Activated CD4-positive, alpha-beta T cell treated with anti-CD3 and anti-CD28 coated beads, Interleukin-2, amount 10 ng/mL, durations not matched to agents 24 days and 14 days (primary cell): ENCODE data around the gene HECW1. TPM values are rescaled to one million over a fixed set of nuclear protein-coding genes. Genes with fewer than 3 reads are reported as not detected.

Experiments
- DNase-seq: peaks from one replicate; pipeline ENCODE4 v3.0.0; 2022
- H3K27ac Mint-ChIP-seq: one replicate; pipeline ENCODE4 v1.8.0; 2022; ENCODE audit warnings: mild to moderate bottlenecking, mixed read lengths
- H3K27me3 Mint-ChIP-seq: one replicate; pipeline ENCODE4 v1.8.0; 2022; ENCODE audit warnings: mixed read lengths
- H3K36me3 Mint-ChIP-seq: one replicate; pipeline ENCODE4 v1.8.0; 2022; ENCODE audit warnings: low read depth, mild to moderate bottlenecking, mixed read lengths
- H3K4me1 Mint-ChIP-seq: one replicate; pipeline ENCODE4 v1.8.0; 2021; ENCODE audit warnings: mixed read lengths
- H3K4me3 Mint-ChIP-seq: one replicate; pipeline ENCODE4 v1.8.0; 2022; ENCODE audit warnings: mild to moderate bottlenecking, moderate library complexity, mixed read lengths
- H3K9me3 Mint-ChIP-seq: one replicate; pipeline ENCODE4 v1.8.0; 2021; ENCODE audit warnings: mixed read lengths
- intact Hi-C: fragments of 100-400 bp; cut with micrococcal nuclease; formaldehyde crosslinking; loops from one replicate; pipeline ENCODE4 v1.15.1; 2023
- total RNA-seq: library from RNA; stranded (reverse); gene quantifications from 2 replicates; pipeline ENCODE4 v1.2.3, GENCODE V29; 2022

Gene HECW1
- total RNA-seq, 1 donor from 2014 or later = not detected

GRCh38 chr7:43311052-43311451 lies 198.6 kb downstream of the HECW1 start:
- Mint-ChIP-seq H3K4me3 (no peak overlapping the region), H3K27me3 (no peaks in the 10 kb centered on the region), H3K4me1 (peaks cover 11% of the 10 kb centered on the region), H3K27ac (no peak overlapping the region), H3K9me3 (no peaks in the 10 kb centered on the region), H3K36me3 (no peaks in the 10 kb centered on the region)
- intact Hi-C loops = loop anchor here (10.0 kb wide), 1 partner anchor 524 kb away; no protein-coding TSS in a partner anchor
- no peak for DNase-seq

DNA sequence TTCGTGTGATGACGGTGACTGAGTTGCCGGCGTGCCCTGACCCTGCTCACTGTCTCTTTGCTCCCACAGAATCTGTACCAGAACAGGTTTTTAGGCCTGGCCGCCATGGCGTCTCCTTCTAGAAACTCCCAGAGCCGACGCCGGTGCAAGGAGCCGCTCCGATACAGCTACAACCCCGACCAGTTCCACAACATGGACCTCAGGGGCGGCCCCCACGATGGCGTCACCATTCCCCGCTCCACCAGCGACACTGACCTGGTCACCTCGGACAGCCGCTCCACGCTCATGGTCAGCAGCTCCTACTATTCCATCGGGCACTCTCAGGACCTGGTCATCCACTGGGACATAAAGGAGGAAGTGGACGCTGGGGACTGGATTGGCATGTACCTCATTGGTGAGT lies 199.2 kb downstream of the HECW1 start:
- H3K4me3 Mint-ChIP-seq = no peak overlapping the region
- peaks cover under 1% of the 10 kb centered on the region for H3K27me3 Mint-ChIP-seq
- DNase-seq = no peak
- no peaks in the 10 kb centered on the region for H3K9me3 Mint-ChIP-seq
- peaks cover 11% of the 10 kb centered on the region for H3K4me1 Mint-ChIP-seq
- no peak overlapping the region for H3K27ac Mint-ChIP-seq
- no peaks in the 10 kb centered on the region for H3K36me3 Mint-ChIP-seq
- intact Hi-C loops = loop anchor here (10.0 kb wide), 1 partner anchor 523 kb away; no protein-coding TSS in a partner anchor

- H3K4me1 Mint-ChIP-seq = peaks cover 11% of the 10 kb centered on the region
- H3K9me3 Mint-ChIP-seq = no peaks in the 10 kb centered on the region
- H3K27ac Mint-ChIP-seq = no peak overlapping the region
- H3K4me3 Mint-ChIP-seq = no peak overlapping the region
- intact Hi-C loops = loop anchor here (1.0 to 10.0 kb wide), 2 partner anchors 9 to 521 kb away; no protein-coding TSS in a partner anchor
- peaks cover 3% of the 10 kb centered on the region for H3K27me3 Mint-ChIP-seq
- H3K36me3 Mint-ChIP-seq = no peaks in the 10 kb centered on the region
- DNase-seq = no peak
Measured at GRCh38 chr7:43313628-43314378, 201.4 kb downstream of the HECW1 start.

GRCh38 chr7:43314379-43315158 lies 202.1 kb downstream of the HECW1 start:
- no peaks in the 10 kb centered on the region for H3K9me3 Mint-ChIP-seq
- no peaks in the 10 kb centered on the region for H3K36me3 Mint-ChIP-seq
- no peak for DNase-seq
- intact Hi-C loops = loop anchor here (1.0 to 10.0 kb wide), 2 partner anchors 9 to 520 kb away; no protein-coding TSS in a partner anchor
- no peak overlapping the region for H3K27ac Mint-ChIP-seq
- peaks cover 11% of the 10 kb centered on the region for H3K4me1 Mint-ChIP-seq
- peaks cover 3% of the 10 kb centered on the region for H3K27me3 Mint-ChIP-seq
- H3K4me3 Mint-ChIP-seq = no peak overlapping the region

GRCh38 chr7:43317075-43317474 lies 204.6 kb downstream of the HECW1 start:
- Mint-ChIP-seq H3K27me3 (peaks cover 5% of the 10 kb centered on the region), H3K4me1 (peaks cover 11% of the 10 kb centered on the region), H3K4me3 (no peak overlapping the region), H3K36me3 (no peaks in the 10 kb centered on the region), H3K9me3 (no peaks in the 10 kb centered on the region), H3K27ac (no peak overlapping the region)
- DNase-seq = no peak
- intact Hi-C loops = loop anchor here (10.0 kb wide), 1 partner anchor 518 kb away; no protein-coding TSS in a partner anchor

DNA sequence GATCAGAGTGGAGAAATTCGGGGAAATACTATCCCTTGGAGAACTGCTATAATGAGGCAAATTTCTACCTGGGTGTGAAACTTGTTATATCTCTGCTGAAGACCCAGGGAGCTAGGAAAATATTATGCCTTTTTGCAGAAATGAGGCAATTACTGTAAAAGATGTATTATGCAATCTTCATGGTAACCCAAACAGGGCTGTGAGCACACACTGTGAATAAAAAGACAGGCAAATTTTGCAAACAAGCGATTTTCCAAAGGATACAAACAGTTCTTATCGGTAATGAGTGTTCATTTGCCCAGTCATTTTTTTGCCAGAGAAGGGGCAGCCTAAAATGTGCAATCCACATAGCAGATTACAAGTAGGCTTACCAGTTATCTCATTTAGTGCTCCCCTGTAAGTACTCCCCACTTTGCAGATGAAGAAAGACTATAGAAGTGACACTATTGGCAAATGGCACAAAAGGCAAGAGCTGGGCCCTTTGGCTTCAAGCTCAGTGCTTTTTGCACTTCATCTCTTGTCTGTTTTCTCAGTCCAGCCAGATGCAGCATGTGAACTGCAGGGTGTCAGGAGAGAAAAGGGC lies 205.8 kb downstream of the HECW1 start:
- no peak overlapping the region for H3K27ac Mint-ChIP-seq
- H3K36me3 Mint-ChIP-seq = no peaks in the 10 kb centered on the region
- intact Hi-C loops = loop anchor here (10.0 kb wide), 1 partner anchor 517 kb away; no protein-coding TSS in a partner anchor
- no peaks in the 10 kb centered on the region for H3K9me3 Mint-ChIP-seq
- peaks cover 11% of the 10 kb centered on the region for H3K4me1 Mint-ChIP-seq
- peaks cover 5% of the 10 kb centered on the region for H3K27me3 Mint-ChIP-seq
- no peak for DNase-seq
- H3K4me3 Mint-ChIP-seq = no peak overlapping the region

DNA sequence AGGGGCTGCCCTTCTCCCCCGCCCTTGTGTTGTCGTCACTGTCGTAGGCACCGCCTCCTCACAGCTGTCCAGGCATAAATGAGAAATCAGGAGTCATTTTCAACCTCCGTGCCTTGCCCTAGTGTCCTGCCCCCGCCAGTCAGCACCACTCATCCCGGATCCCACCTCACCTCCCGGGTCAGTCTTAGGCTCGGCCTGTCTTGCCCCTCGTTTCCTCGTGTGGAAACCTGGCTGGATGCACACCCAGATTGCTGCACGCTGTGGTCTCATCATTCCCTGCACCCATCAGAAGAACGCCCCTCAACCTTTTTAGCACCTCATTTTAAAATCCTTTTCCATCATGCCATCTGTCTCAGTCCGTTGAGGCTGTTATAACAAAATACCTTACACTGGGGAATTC lies 213.1 kb downstream of the HECW1 start:
- no peak for DNase-seq
- Mint-ChIP-seq H3K36me3 (no peaks in the 10 kb centered on the region), H3K27ac (no peak overlapping the region), H3K27me3 (peaks cover 2% of the 10 kb centered on the region), H3K9me3 (no peaks in the 10 kb centered on the region), H3K4me3 (no peak overlapping the region), H3K4me1 (no peaks in the 10 kb centered on the region)
- intact Hi-C loops = no loop called here

- Mint-ChIP-seq H3K4me3 (no peak overlapping the region), H3K36me3 (no peaks in the 10 kb centered on the region), H3K9me3 (no peaks in the 10 kb centered on the region), H3K27ac (no peak overlapping the region), H3K27me3 (peaks cover 2% of the 10 kb centered on the region), H3K4me1 (no peaks in the 10 kb centered on the region)
- no peak for DNase-seq
- intact Hi-C loops = no loop called here
Measured at GRCh38 chr7:43328336-43328735, 215.9 kb downstream of the HECW1 start.

DNA sequence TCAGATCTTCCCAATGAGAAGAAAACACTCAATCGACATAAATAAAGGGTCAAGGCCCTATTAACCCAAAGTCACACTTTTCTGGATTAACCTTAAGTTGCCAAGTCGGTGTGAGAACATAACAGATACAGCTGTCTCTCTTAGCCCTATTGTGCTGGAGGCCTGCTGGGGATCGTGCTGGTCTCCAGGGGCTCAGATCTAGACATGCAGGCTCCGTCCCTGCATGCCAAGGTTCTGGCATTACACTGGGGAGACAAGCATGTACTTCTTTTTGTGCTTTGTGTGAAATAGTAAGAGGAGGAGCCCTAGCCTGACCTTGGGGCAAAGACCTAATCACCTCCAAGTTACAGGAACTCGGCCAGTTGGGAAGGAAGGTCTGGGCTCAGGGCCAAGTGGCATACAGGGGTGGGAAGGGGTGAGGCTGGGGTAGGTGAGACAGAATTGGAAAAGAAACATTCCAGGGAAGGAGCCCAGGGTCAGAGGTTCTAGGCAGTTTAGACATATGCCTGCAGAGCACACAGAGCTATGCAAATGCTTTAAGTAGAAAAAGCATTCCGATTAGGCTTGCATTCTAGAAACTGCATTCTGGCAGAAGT lies 216.4 kb downstream of the HECW1 start:
- peaks cover 2% of the 10 kb centered on the region for H3K27me3 Mint-ChIP-seq

GRCh38 chr7:43332193-43332796 lies 219.8 kb downstream of the HECW1 start:
- DNase-seq = no peak
- Mint-ChIP-seq H3K9me3 (no peaks in the 10 kb centered on the region), H3K27ac (no peak overlapping the region), H3K36me3 (no peaks in the 10 kb centered on the region), H3K27me3 (peaks cover 11% of the 10 kb centered on the region), H3K4me3 (no peak overlapping the region), H3K4me1 (no peaks in the 10 kb centered on the region)
- intact Hi-C loops = no loop called here

More for the DNA sequence above, 216.4 kb downstream of the HECW1 start:
- H3K4me3 Mint-ChIP-seq = no peak overlapping the region
- H3K4me1 Mint-ChIP-seq = no peaks in the 10 kb centered on the region
- H3K36me3 Mint-ChIP-seq = no peaks in the 10 kb centered on the region
- H3K9me3 Mint-ChIP-seq = no peaks in the 10 kb centered on the region
- DNase-seq = no peak
- intact Hi-C loops = no loop called here
- H3K27ac Mint-ChIP-seq = no peak overlapping the region

DNA sequence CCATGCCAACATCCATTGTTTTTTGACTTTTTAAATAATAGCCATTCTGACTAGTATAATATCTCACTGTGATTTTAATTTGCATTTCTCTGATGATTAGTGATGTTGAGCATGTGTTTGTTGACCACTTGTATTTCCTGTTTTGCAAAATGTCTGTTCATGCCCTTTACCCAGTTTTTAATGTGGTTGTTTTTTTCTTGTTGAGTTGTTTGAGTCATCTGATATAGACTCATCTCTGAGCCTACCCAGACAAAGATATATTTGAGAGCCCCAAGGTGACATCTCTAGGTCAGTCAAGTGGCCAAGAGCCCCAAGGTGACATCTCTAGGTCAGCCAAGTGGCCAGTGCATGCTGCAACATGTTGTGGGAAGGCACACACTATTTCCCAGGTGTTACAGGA lies 224.7 kb downstream of the HECW1 start:
- H3K4me1 Mint-ChIP-seq = no peaks in the 10 kb centered on the region
- intact Hi-C loops = no loop called here
- H3K36me3 Mint-ChIP-seq = no peaks in the 10 kb centered on the region
- no peaks in the 10 kb centered on the region for H3K9me3 Mint-ChIP-seq
- peaks cover 22% of the 10 kb centered on the region for H3K27me3 Mint-ChIP-seq
- H3K4me3 Mint-ChIP-seq = no peak overlapping the region
- H3K27ac Mint-ChIP-seq = no peak overlapping the region
- DNase-seq = no peak

DNA sequence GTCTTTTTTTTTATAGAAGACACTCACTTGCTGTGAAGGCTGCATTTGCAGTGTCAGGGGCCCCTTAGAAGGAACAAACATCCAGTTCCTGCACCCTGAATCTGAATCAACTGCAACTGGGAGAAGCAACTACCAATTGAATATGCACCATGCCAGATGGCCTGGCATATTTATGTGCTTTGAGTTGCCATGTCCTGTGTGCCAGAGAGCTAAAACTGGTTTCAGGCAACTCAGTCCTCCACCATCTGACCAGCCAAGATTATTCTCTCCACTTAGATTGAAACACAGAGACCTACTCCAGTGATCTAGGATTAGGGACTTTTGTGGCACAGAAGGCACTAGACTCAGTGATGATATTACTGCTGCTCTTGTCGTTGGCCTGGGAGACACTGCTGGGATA lies 225.4 kb downstream of the HECW1 start:
- Mint-ChIP-seq H3K27ac (no peak overlapping the region), H3K36me3 (no peaks in the 10 kb centered on the region), H3K27me3 (peaks cover 22% of the 10 kb centered on the region), H3K4me3 (no peak overlapping the region), H3K4me1 (no peaks in the 10 kb centered on the region), H3K9me3 (no peaks in the 10 kb centered on the region)
- no peak for DNase-seq
- intact Hi-C loops = no loop called here

DNA sequence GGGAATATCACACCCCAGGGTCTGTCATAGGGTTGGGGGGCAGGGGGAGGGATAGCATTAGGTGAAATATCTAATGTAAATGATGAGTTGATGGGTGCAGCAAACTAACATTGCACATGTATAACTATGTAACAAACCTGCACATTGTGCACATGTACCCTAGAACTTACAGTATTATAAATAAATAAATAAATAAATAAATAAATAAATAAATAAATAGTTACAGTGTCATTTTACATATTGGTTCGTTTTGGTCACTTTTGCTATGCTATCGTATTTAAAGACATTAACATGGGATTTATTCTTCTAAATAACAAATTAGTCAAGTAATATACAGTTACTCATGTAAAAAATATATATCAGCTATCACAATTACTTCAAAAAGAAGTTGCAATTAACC lies 228.7 kb downstream of the HECW1 start:
- no peak overlapping the region for H3K4me3 Mint-ChIP-seq
- intact Hi-C loops = no loop called here
- H3K36me3 Mint-ChIP-seq = no peaks in the 10 kb centered on the region
- DNase-seq = no peak
- H3K27ac Mint-ChIP-seq = no peak overlapping the region
- H3K27me3 Mint-ChIP-seq = peaks cover 29% of the 10 kb centered on the region
- H3K9me3 Mint-ChIP-seq = peaks cover 7% of the 10 kb centered on the region
- H3K4me1 Mint-ChIP-seq = no peaks in the 10 kb centered on the region
